Activated T-helper 2 cell treated with anti-CD3 and anti-CD28 coated beads, Interferon-gamma antibody, Interleukin-2, Interleukin-4, amounts not matched to agents 10 μg/mL and 5 μg/mL and 100 μg/mL, durations not matched to agents 14 hours and 24 hours and 36 hours (primary cell): Measurements from ENCODE around the gene HMHB1. TPM values are rescaled to one million over a fixed set of nuclear protein-coding genes. Genes with fewer than 3 reads are reported as not detected.
"Not testable (repeated sequence)": the region's sequence is repeated elsewhere in the genome, so short reads cannot be mapped to it uniquely, and the experiment has no call there.

Source experiments
- DNase-seq: peaks from one replicate; pipeline ENCODE4 v3.0.0; 2021; ENCODE audit warnings: low spot score
- H3K27ac Mint-ChIP-seq: one replicate; pipeline ENCODE4 v1.8.0; 2021; ENCODE audit warnings: mixed read lengths
- H3K27me3 Mint-ChIP-seq: one replicate; pipeline ENCODE4 v1.8.0; 2021; ENCODE audit warnings: low read depth, mixed read lengths
- H3K36me3 Mint-ChIP-seq: one replicate; pipeline ENCODE4 v1.8.0; 2021; ENCODE audit warnings: low read depth, mixed read lengths
- H3K4me1 Mint-ChIP-seq: one replicate; pipeline ENCODE4 v1.8.0; 2021; ENCODE audit warnings: low read depth, mixed read lengths
- H3K4me3 Mint-ChIP-seq: one replicate; pipeline ENCODE4 v1.8.0; 2021; ENCODE audit warnings: low read depth, mild to moderate bottlenecking, moderate library complexity, mixed read lengths
- H3K9me3 Mint-ChIP-seq: one replicate; pipeline ENCODE4 v1.8.0; 2021; ENCODE audit warnings: mixed read lengths
- intact Hi-C: fragments of 100-400 bp; cut with micrococcal nuclease; formaldehyde crosslinking; loops from one replicate; pipeline ENCODE4 v1.15.1; 2023
- total RNA-seq: library from RNA; stranded (reverse); gene quantifications from 2 replicates; pipeline ENCODE4 v1.2.3, GENCODE V29; 2022

Gene HMHB1
- total RNA-seq, 1 donor from 2014 or later: not detected

- H3K4me3 Mint-ChIP-seq, H3K27me3 Mint-ChIP-seq, H3K27ac Mint-ChIP-seq, H3K36me3 Mint-ChIP-seq, DNase-seq, H3K9me3 Mint-ChIP-seq, intact Hi-C loops: not testable (repeated sequence)
- H3K4me1 Mint-ChIP-seq: peaks cover 18% of the 10 kb centered on the region
Measured at GRCh38 chr5:143816370-143816769, 4.4 kb downstream of the HMHB1 start.

GRCh38 chr5:143819716-143820115 is 7.8 kb downstream of the HMHB1 start:
- H3K27me3 Mint-ChIP-seq: peaks cover 5% of the 10 kb centered on the region
- no peaks in the 10 kb centered on the region for H3K36me3 Mint-ChIP-seq
- H3K9me3 Mint-ChIP-seq: peaks cover 10% of the 10 kb centered on the region
- DNase-seq: no peak
- H3K27ac Mint-ChIP-seq: no peak overlapping the region
- H3K4me1 Mint-ChIP-seq: no peaks in the 10 kb centered on the region
- H3K4me3 Mint-ChIP-seq: no peak overlapping the region
- intact Hi-C loops: loop anchor here (10.0 kb wide), 2 partner anchors 385 to 895 kb away; no protein-coding TSS in a partner anchor

GRCh38 chr5:143820451-143820850 is 8.5 kb downstream of the HMHB1 start:
- H3K27ac Mint-ChIP-seq: no peak overlapping the region
- intact Hi-C loops: loop anchor here (10.0 kb wide), 2 partner anchors 386 to 896 kb away; no protein-coding TSS in a partner anchor
- no peaks in the 10 kb centered on the region for H3K4me1 Mint-ChIP-seq

GRCh38 chr5:143824851-143825720 is 13.1 kb downstream of the HMHB1 start:
- no peak overlapping the region for H3K27ac Mint-ChIP-seq

More at GRCh38 chr5:143820451-143820850, 8.5 kb downstream of the HMHB1 start:
- H3K27me3 Mint-ChIP-seq: peaks cover 5% of the 10 kb centered on the region
- no peaks in the 10 kb centered on the region for H3K36me3 Mint-ChIP-seq
- H3K9me3 Mint-ChIP-seq: peaks cover 10% of the 10 kb centered on the region
- no peak overlapping the region for H3K4me3 Mint-ChIP-seq
- DNase-seq: no peak

GRCh38 chr5:143826951-143827444 is 15.0 kb downstream of the HMHB1 start:
- intact Hi-C loops: loop anchor here (1.0 to 10.0 kb wide), 13 partner anchors 148 to 902 kb away; no protein-coding TSS in a partner anchor
- Mint-ChIP-seq H3K9me3 (no peaks in the 10 kb centered on the region), H3K27ac (no peak overlapping the region), H3K4me3 (no peak overlapping the region), H3K27me3 (peaks cover 3% of the 10 kb centered on the region), H3K4me1 (peaks cover 11% of the 10 kb centered on the region), H3K36me3 (no peaks in the 10 kb centered on the region)
- peak; percentile 29 for DNase-seq

More at GRCh38 chr5:143824851-143825720, 13.1 kb downstream of the HMHB1 start:
- no peaks in the 10 kb centered on the region for H3K36me3 Mint-ChIP-seq
- peak; percentile 71 for DNase-seq
- intact Hi-C loops: loop anchor here (1.0 to 10.0 kb wide), 7 partner anchors 238 to 900 kb away; no protein-coding TSS in a partner anchor
- peaks cover 11% of the 10 kb centered on the region for H3K4me1 Mint-ChIP-seq
- H3K27me3 Mint-ChIP-seq: no peaks in the 10 kb centered on the region
- no peak overlapping the region for H3K4me3 Mint-ChIP-seq
- H3K9me3 Mint-ChIP-seq: no peaks in the 10 kb centered on the region

- peak overlapping the region; percentile 1 for H3K4me3 Mint-ChIP-seq
- intact Hi-C loops: loop anchor here (1.0 to 10.0 kb wide), 10 partner anchors 70 to 904 kb away; no protein-coding TSS in a partner anchor
Measured at GRCh38 chr5:143828710-143829109, 16.7 kb downstream of the HMHB1 start.

GRCh38 chr5:143833177-143833576 is 21.2 kb downstream of the HMHB1 start:
- Mint-ChIP-seq H3K36me3 (no peaks in the 10 kb centered on the region), H3K4me3 (no peak overlapping the region), H3K27ac (no peak overlapping the region), H3K9me3 (no peaks in the 10 kb centered on the region), H3K27me3 (peaks cover 17% of the 10 kb centered on the region), H3K4me1 (peaks cover 12% of the 10 kb centered on the region)
- intact Hi-C loops: no loop called here
- no peak for DNase-seq

More at GRCh38 chr5:143828710-143829109, 16.7 kb downstream of the HMHB1 start:
- no peaks in the 10 kb centered on the region for H3K9me3 Mint-ChIP-seq
- H3K27ac Mint-ChIP-seq: peak overlapping the region; percentile 3
- H3K36me3 Mint-ChIP-seq: no peaks in the 10 kb centered on the region
- H3K4me1 Mint-ChIP-seq: peaks cover 11% of the 10 kb centered on the region
- DNase-seq: peak; percentile 17
- peaks cover 11% of the 10 kb centered on the region for H3K27me3 Mint-ChIP-seq

- H3K27me3 Mint-ChIP-seq: peaks cover 17% of the 10 kb centered on the region
Measured at GRCh38 chr5:143835251-143835650, 23.3 kb downstream of the HMHB1 start.

GRCh38 chr5:143836161-143836725 is 24.3 kb downstream of the HMHB1 start:
- intact Hi-C loops: no loop called here
- no peaks in the 10 kb centered on the region for H3K9me3 Mint-ChIP-seq
- no peaks in the 10 kb centered on the region for H3K36me3 Mint-ChIP-seq
- DNase-seq: no peak
- H3K4me1 Mint-ChIP-seq: peaks cover 3% of the 10 kb centered on the region
- H3K27me3 Mint-ChIP-seq: peaks cover 16% of the 10 kb centered on the region
- H3K27ac Mint-ChIP-seq: no peak overlapping the region
- H3K4me3 Mint-ChIP-seq: no peak overlapping the region

More at GRCh38 chr5:143835251-143835650, 23.3 kb downstream of the HMHB1 start:
- Mint-ChIP-seq H3K36me3 (no peaks in the 10 kb centered on the region), H3K4me1 (peaks cover 3% of the 10 kb centered on the region), H3K27ac (no peak overlapping the region), H3K4me3 (no peak overlapping the region), H3K9me3 (no peaks in the 10 kb centered on the region)
- DNase-seq: no peak
- intact Hi-C loops: no loop called here

GRCh38 chr5:143837306-143837848 is 25.4 kb downstream of the HMHB1 start:
- Mint-ChIP-seq H3K27ac (no peak overlapping the region), H3K9me3 (no peaks in the 10 kb centered on the region), H3K27me3 (peaks cover 15% of the 10 kb centered on the region), H3K36me3 (no peaks in the 10 kb centered on the region), H3K4me1 (peaks cover 3% of the 10 kb centered on the region), H3K4me3 (no peak overlapping the region)
- intact Hi-C loops: no loop called here
- no peak for DNase-seq

- H3K9me3 Mint-ChIP-seq: no peaks in the 10 kb centered on the region
- no peaks in the 10 kb centered on the region for H3K36me3 Mint-ChIP-seq
- intact Hi-C loops: no loop called here
- H3K27ac Mint-ChIP-seq: no peak overlapping the region
- peaks cover 9% of the 10 kb centered on the region for H3K27me3 Mint-ChIP-seq
- H3K4me3 Mint-ChIP-seq: no peak overlapping the region
- no peak for DNase-seq
- peaks cover 3% of the 10 kb centered on the region for H3K4me1 Mint-ChIP-seq
Measured at GRCh38 chr5:143841446-143841845, 29.5 kb downstream of the HMHB1 start.

GRCh38 chr5:143842920-143843319 is 31.0 kb downstream of the HMHB1 start:
- H3K9me3 Mint-ChIP-seq: no peaks in the 10 kb centered on the region
- H3K4me3 Mint-ChIP-seq: no peak overlapping the region
- H3K4me1 Mint-ChIP-seq: no peaks in the 10 kb centered on the region
- no peak for DNase-seq
- peaks cover 9% of the 10 kb centered on the region for H3K27me3 Mint-ChIP-seq
- no peak overlapping the region for H3K27ac Mint-ChIP-seq
- no peaks in the 10 kb centered on the region for H3K36me3 Mint-ChIP-seq
- intact Hi-C loops: no loop called here
